ENCODE measurements around the gene FBXO38.

- TF ChIP-seq CTCF (IDR thresholded peaks at IDR 0.05; ENCODE audit: low read length) (no peak), EZH2 (IDR thresholded peaks at IDR 0.05; ENCODE audit: borderline replicate concordance, low read length) (no peak)
Measured at GRCh38 chr5:148474025-148474511, 90.3 kb downstream of the FBXO38 start.
